NCI-H146 (cell line): ENCODE results near the gene APBB2.
A peak's percentile ranks its signal among the peaks of the same experiment; 100 is the strongest.

Experiments used
- DNase-seq: peaks from one replicate; lab custom pipeline; 2025; lab: John Stamatoyannopoulos, UW

APBB2 gene

DNA sequence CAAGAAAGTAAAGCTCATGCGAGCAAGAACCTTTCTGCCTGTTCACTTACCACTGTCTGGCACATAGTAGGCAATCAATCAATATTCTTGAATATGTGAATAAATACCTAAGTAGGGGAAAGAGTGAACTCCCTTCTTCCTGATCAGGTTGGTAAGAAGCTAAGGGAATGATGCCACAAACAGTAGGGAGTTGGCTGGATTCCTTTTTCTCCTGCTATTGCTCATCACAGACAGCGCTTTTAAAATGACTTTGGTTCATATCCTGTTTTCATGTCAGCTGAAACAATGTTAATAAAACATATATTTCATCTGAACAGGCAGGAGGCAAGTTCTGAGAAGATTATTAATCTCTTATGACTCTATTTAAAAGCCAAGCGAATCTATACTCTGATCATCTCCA lies 365.4 kb downstream of the APBB2 start:
- no peak for DNase-seq

DNA sequence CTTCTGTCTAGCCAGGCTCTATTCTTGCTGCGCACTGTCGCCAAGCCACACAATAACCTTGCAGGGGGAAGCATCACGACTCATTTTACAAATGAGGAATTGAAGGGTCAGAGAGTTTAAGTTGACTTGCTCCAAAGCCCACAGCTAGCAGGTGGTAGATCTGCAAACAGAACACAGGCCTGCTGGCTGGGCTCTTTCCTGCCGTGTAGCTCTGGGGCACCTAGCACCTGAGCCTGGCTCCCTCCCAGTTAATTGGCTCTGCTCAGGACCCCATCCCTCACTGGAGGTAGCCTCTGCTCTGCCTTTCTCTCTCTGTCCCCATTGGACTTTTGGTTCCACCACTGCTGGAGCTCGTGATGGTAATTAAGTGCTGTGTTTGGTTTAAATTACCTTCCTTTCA lies 366.1 kb downstream of the APBB2 start:
- peak; percentile 93 for DNase-seq

DNA sequence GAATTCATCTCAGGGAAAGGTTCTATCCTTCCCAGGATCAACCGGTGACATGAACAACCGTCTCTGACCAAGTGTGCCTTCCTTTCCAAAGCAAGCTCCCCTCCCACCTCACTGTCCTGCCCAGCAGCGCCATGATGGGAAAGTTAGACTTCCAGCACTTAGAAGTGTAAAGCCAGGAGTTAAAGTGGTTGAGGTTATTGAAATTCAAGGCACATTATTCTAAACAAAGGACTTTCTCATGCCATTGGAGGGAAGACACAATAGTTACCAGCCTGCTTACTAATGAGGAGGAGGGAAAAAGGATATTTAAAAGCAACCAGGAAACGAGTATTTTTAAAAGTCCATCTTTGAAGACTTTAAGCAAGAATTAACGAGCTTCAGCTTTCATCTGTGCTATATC lies 367.8 kb downstream of the APBB2 start:
- DNase-seq: no peak

GRCh38 chr4:40845154-40845835 lies 369.0 kb downstream of the APBB2 start:
- DNase-seq: no peak

DNA sequence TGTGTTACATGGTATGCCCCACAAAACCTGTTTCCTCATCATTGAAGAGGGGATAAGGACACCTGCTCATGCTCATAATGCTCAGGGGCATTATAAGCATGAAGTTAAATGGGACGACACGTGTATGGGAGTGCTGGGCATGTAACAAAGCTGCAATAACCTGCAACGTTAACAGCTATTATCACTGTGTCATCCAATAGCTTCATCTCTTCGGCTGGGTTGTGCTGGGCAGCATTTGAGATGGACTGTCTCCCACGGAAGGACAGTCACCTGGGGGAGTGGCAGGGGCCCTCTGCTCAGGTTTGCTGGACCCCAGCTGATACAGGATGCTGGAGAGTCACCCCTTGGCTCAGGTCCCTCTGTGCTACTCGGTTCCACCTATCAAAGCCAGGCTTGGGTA lies 370.1 kb downstream of the APBB2 start:
- DNase-seq: no peak

GRCh38 chr4:40843696-40844095 lies 370.6 kb downstream of the APBB2 start:
- DNase-seq: peak; percentile 9

- peak; percentile 56 for DNase-seq
Measured at GRCh38 chr4:40842725-40843423, 371.5 kb downstream of the APBB2 start.

DNA sequence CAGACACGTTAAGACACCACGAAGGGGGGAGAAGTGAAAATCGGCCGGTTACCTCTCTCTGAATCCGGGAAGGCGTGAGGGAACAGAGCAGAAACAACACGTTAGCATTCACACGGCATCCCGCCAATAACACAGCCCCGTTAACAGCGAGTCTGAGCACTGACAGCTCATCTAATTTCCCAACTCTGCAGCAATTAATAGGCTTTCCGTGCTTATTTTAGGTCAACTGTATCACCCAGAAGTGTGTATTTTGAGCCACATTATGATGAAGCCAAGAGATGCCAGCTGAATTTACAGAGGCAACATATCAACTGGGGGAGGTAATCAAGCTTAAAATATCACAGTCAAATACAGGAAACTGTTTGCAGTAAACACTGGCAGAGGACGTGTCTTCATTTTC lies 372.0 kb downstream of the APBB2 start:
- DNase-seq: peak; percentile 41

- peak; percentile 91 for DNase-seq
Measured at GRCh38 chr4:40840985-40841571, 373.3 kb downstream of the APBB2 start.

GRCh38 chr4:40840255-40840984 lies 373.9 kb downstream of the APBB2 start:
- DNase-seq: peak; percentile 68

GRCh38 chr4:40838742-40839141 lies 375.6 kb downstream of the APBB2 start:
- no peak for DNase-seq

DNA sequence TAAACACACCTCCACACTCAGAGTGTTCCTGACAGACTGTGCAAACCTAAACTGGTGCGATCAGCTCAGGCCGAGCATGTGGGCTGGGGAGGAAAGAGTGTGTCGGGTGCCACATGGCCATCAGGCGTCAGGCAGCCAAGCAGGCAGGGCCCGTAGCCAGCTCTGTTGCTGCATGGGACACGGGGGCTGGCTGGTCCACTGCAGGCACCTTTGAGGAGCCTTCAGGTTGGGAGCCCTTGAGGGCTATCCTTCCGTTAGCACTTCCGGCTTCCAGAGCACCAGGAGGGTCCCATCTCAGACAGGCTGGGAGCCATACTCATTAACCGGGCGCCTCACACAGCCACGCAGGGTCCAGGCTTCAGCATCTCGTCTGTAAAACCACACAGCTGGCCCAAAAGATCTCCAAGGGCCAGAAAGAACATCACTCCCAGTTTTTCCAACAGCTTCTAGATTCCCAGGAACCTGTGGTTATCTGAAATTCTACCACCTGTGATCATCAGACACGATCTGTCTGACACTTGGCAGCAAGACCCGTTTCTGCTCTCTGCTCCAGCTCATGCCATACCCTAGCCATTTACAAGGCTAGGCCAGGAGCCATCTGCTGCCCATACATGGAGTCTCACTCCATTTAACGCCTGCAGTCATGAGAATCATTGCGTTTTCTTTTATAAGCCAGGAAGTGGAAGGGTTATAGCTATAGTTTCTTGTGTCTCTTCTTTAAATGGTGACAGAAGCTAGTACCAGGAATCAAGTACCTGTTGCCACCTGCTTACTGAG lies 377.1 kb downstream of the APBB2 start:
- no peak for DNase-seq

DNA sequence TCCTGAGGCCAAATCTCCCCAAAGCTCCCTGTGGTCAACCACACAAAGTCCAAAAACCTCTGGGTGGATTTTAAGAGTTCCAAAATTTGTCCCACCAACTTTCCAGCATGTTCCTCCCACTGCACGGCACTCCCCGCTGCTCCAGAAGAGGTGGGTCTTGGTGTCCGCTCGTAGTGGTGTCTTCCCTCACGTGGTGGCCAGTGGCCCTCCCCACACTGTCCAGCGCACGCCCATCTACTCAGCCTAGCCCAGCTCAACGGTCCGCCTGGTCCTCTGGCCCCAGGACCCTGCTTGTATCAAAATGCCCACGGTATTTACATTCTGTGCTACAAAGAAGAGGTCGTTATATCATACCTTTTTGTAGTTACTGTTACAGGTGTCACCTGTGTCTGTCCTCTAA lies 381.1 kb downstream of the APBB2 start:
- DNase-seq: no peak

- DNase-seq: no peak
Measured at GRCh38 chr4:40832175-40832574, 382.2 kb downstream of the APBB2 start.

GRCh38 chr4:40831146-40831907 lies 383.0 kb downstream of the APBB2 start:
- no peak for DNase-seq

DNA sequence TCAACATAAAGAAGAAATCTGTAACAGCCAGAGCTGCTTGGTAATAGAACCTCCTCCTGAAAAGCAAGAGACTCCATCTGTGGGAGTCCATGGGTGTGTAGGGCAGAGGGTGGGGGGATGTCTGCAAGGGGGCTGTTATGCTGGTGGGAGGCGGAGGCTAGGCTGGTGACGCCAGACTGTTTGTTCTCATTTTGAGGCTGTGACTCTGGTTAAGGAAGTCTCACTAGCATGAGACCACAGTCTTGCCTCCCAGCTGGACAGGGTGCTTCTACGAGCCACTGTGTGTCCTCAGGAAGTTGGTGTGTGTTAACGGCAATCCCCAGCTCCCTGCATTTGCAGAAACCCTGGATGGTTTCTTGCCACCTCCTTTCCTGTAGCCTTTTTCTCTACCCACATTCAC lies 384.8 kb downstream of the APBB2 start:
- DNase-seq: no peak

DNA sequence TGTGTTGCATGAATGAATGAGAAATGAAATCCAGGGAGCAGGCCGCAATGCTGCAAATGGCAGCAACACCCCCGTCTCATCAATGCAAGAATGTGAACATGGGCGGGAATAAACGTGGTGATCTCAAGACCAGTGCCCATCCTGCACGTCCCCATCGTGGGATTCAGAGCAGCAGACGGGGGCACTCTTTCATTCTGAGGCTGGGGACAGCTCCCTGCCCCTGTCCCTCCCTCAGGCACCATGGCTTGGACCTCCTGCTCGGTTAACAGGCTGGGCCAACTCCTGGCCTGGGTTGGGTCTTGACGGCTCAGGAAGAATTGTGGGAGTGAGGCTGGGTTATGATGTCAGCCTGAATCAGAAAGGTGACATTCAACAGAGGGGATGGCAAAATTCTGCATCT lies 385.7 kb downstream of the APBB2 start:
- DNase-seq: no peak

DNA sequence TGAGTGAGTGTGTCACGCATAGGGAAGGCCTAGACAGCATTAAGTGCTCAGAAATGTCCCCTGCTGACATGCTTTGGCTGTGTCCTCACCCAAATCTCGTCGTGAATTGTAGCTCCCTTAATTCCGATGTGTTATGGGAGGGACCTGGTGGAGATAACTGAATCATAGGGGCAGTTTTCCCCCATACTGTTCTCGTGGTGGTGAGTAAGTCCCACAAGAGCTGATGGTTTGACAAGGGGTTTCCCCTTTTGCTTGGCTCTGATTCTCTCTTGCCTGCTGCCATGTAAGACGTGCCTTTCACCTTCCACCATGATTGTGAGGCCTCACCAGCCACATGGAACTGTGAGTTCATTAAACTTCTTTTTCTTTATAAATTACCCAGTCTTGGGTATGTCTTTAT lies 386.6 kb downstream of the APBB2 start:
- no peak for DNase-seq

- DNase-seq: no peak
Measured at GRCh38 chr4:40826821-40827220, 387.5 kb downstream of the APBB2 start.

GRCh38 chr4:40825014-40825838 lies 389.1 kb downstream of the APBB2 start:
- no peak for DNase-seq
